SJSA1 (cell line): ENCODE results near the gene C10orf67. TPM values are rescaled to one million over a fixed set of nuclear protein-coding genes. Genes with fewer than 3 reads are reported as not detected.
"Not testable (repeated sequence)": the region's sequence is repeated elsewhere in the genome, so short reads cannot be mapped to it uniquely, and the experiment has no call there.

Source experiments
- DNase-seq, 2 experiments: peaks; one replicate each; pipeline ENCODE4 v3.0.0-alpha.2; 2015 to 2020; ENCODE audit warnings: low spot score in 2 of 2, low read depth in 1 of 2
- H3K27ac ChIP-seq: fragments of 250-450 bp; sonication (Bioruptor Pico); 2 replicates; pipeline ENCODE4 v1.5.1; 2020; ENCODE audit warnings: mild to moderate bottlenecking, moderate library complexity
- H3K27me3 ChIP-seq: fragments of 250-450 bp; sonication (Bioruptor Pico); replicated peaks from 2 replicates; pipeline ENCODE4 v1.5.1; 2020; ENCODE audit warnings: mild to moderate bottlenecking, moderate library complexity
- H3K36me3 ChIP-seq: fragments of 250-450 bp; sonication (Bioruptor Pico); 2 replicates; pipeline ENCODE4 v1.5.1; 2020; ENCODE audit warnings: mild to moderate bottlenecking
- H3K4me1 ChIP-seq: fragments of 250-450 bp; sonication (Bioruptor Pico); replicated peaks from 2 replicates; pipeline ENCODE4 v1.6.1; 2021; ENCODE audit warnings: mild to moderate bottlenecking
- H3K4me3 ChIP-seq: fragments of 250-450 bp; sonication (Bioruptor Pico); 2 replicates; pipeline ENCODE4 v1.5.1; 2020; ENCODE audit warnings: mild to moderate bottlenecking
- H3K9me3 ChIP-seq: fragments of 250-450 bp; sonication (Bioruptor Pico); replicated peaks from 2 replicates; pipeline ENCODE4 v1.5.1; 2020; ENCODE audit warnings: mild to moderate bottlenecking
- total RNA-seq: library from RNA; depleted of rRNA; stranded (reverse); fragments of >200 nt; shearing (Covaris generic); gene quantifications from 2 replicates; pipeline ENCODE4 v1.2.3, GENCODE V29; 2014

The C10orf67 gene
- total RNA-seq, 1 experiment from 2014 or later, result not detected

- Histone ChIP-seq H3K9me3 (no peaks in the 10 kb centered on the region), H3K4me3 (no peak overlapping the region), H3K4me1 (no peaks in the 10 kb centered on the region), H3K27me3 (no peaks in the 10 kb centered on the region), H3K36me3 (no peaks in the 10 kb centered on the region), H3K27ac (no peak overlapping the region)
- no peak for DNase-seq
Observed at GRCh38 chr10:23325132-23325531, 19.5 kb downstream of the C10orf67 start.

- Histone ChIP-seq H3K36me3 (no peaks in the 10 kb centered on the region), H3K27me3 (no peaks in the 10 kb centered on the region), H3K4me3 (no peak overlapping the region), H3K4me1 (no peaks in the 10 kb centered on the region), H3K9me3 (no peaks in the 10 kb centered on the region), H3K27ac (no peak overlapping the region)
- no peak for DNase-seq
Observed at GRCh38 chr10:23324351-23324750, 20.2 kb downstream of the C10orf67 start.

- Histone ChIP-seq H3K4me3 (no peak overlapping the region), H3K9me3 (no peaks in the 10 kb centered on the region), H3K4me1 (no peaks in the 10 kb centered on the region), H3K27ac (no peak overlapping the region), H3K36me3 (no peaks in the 10 kb centered on the region), H3K27me3 (no peaks in the 10 kb centered on the region)
- no peak for DNase-seq
Observed at GRCh38 chr10:23322082-23322481, 22.5 kb downstream of the C10orf67 start.

GRCh38 chr10:23319835-23320234 lies 24.8 kb downstream of the C10orf67 start:
- H3K27ac ChIP-seq, result no peak overlapping the region
- no peaks in the 10 kb centered on the region for H3K36me3 ChIP-seq
- H3K27me3 ChIP-seq, result no peaks in the 10 kb centered on the region
- no peak overlapping the region for H3K4me3 ChIP-seq
- DNase-seq, result no peak
- no peaks in the 10 kb centered on the region for H3K9me3 ChIP-seq
- no peaks in the 10 kb centered on the region for H3K4me1 ChIP-seq

GRCh38 chr10:23318359-23318758 lies 26.2 kb downstream of the C10orf67 start:
- Histone ChIP-seq H3K4me1 (no peaks in the 10 kb centered on the region), H3K4me3 (no peak overlapping the region), H3K36me3 (no peaks in the 10 kb centered on the region), H3K27me3 (no peaks in the 10 kb centered on the region), H3K27ac (no peak overlapping the region), H3K9me3 (no peaks in the 10 kb centered on the region)
- no peak for DNase-seq

- Histone ChIP-seq H3K4me1 (no peaks in the 10 kb centered on the region), H3K36me3 (no peaks in the 10 kb centered on the region), H3K4me3 (no peak overlapping the region), H3K27ac (no peak overlapping the region), H3K27me3 (no peaks in the 10 kb centered on the region), H3K9me3 (no peaks in the 10 kb centered on the region)
- DNase-seq, result no peak
Observed at GRCh38 chr10:23317416-23317815, 27.2 kb downstream of the C10orf67 start.

GRCh38 chr10:23316406-23316805 lies 28.2 kb downstream of the C10orf67 start:
- no peak overlapping the region for H3K27ac ChIP-seq
- H3K36me3 ChIP-seq, result no peaks in the 10 kb centered on the region
- H3K4me1 ChIP-seq, result no peaks in the 10 kb centered on the region
- H3K9me3 ChIP-seq, result no peaks in the 10 kb centered on the region
- no peak for DNase-seq
- H3K4me3 ChIP-seq, result no peak overlapping the region
- no peaks in the 10 kb centered on the region for H3K27me3 ChIP-seq

- Histone ChIP-seq H3K27ac (no peak overlapping the region), H3K4me3 (no peak overlapping the region), H3K9me3 (no peaks in the 10 kb centered on the region), H3K27me3 (no peaks in the 10 kb centered on the region), H3K36me3 (no peaks in the 10 kb centered on the region), H3K4me1 (no peaks in the 10 kb centered on the region)
- DNase-seq, result no peak
Observed at GRCh38 chr10:23315966-23316365, 28.6 kb downstream of the C10orf67 start.

GRCh38 chr10:23314835-23315239 lies 29.8 kb downstream of the C10orf67 start:
- Histone ChIP-seq H3K27me3 (no peaks in the 10 kb centered on the region), H3K4me3 (no peak overlapping the region), H3K4me1 (no peaks in the 10 kb centered on the region), H3K27ac (no peak overlapping the region), H3K9me3 (no peaks in the 10 kb centered on the region), H3K36me3 (no peaks in the 10 kb centered on the region)
- DNase-seq, result peak in 1 of 2 experiments; percentile 35

- H3K27me3 ChIP-seq, result no peaks in the 10 kb centered on the region
- H3K4me3 ChIP-seq, result no peak overlapping the region
- no peak overlapping the region for H3K27ac ChIP-seq
- DNase-seq, result no peak
- H3K9me3 ChIP-seq, result no peaks in the 10 kb centered on the region
- H3K4me1 ChIP-seq, result no peaks in the 10 kb centered on the region
- H3K36me3 ChIP-seq, result no peaks in the 10 kb centered on the region
Observed at GRCh38 chr10:23311034-23311433, 33.6 kb downstream of the C10orf67 start.

GRCh38 chr10:23310404-23310803 lies 34.2 kb downstream of the C10orf67 start:
- DNase-seq, result no peak
- no peak overlapping the region for H3K27ac ChIP-seq
- no peaks in the 10 kb centered on the region for H3K4me1 ChIP-seq
- no peaks in the 10 kb centered on the region for H3K36me3 ChIP-seq
- no peak overlapping the region for H3K4me3 ChIP-seq
- H3K9me3 ChIP-seq, result no peaks in the 10 kb centered on the region
- H3K27me3 ChIP-seq, result no peaks in the 10 kb centered on the region

GRCh38 chr10:23299961-23300360 lies 44.6 kb downstream of the C10orf67 start:
- not testable (repeated sequence) for H3K27ac ChIP-seq, DNase-seq, H3K9me3 ChIP-seq, H3K27me3 ChIP-seq, H3K36me3 ChIP-seq, H3K4me1 ChIP-seq, H3K4me3 ChIP-seq

- Histone ChIP-seq H3K4me3 (no peak overlapping the region), H3K27me3 (no peaks in the 10 kb centered on the region), H3K4me1 (no peaks in the 10 kb centered on the region), H3K27ac (no peak overlapping the region), H3K9me3 (no peaks in the 10 kb centered on the region), H3K36me3 (no peaks in the 10 kb centered on the region)
- DNase-seq, result no peak
Observed at GRCh38 chr10:23294638-23295247, 49.9 kb downstream of the C10orf67 start.

- Histone ChIP-seq H3K27ac (no peak overlapping the region), H3K4me1 (no peaks in the 10 kb centered on the region), H3K27me3 (no peaks in the 10 kb centered on the region), H3K4me3 (no peak overlapping the region), H3K9me3 (no peaks in the 10 kb centered on the region), H3K36me3 (no peaks in the 10 kb centered on the region)
- DNase-seq, result no peak
Observed at GRCh38 chr10:23293973-23294590, 50.5 kb downstream of the C10orf67 start.
